ENCODE results near the gene CTSC. TPM values are rescaled to one million over a fixed set of nuclear protein-coding genes. Genes with fewer than 3 reads are reported as not detected.

CTSC gene
- 43.6 and 47.6 TPM in 2 replicates for total RNA-seq (2014; rRNA removed; shearing (Covaris generic))
- 45.4 and 46.0 TPM in 2 replicates for polyA plus RNA-seq (2016; fragmentation: Nextera tagmentation; extraction: Ambion mirVana)

- Histone ChIP-seq H3K4me1 (ENCODE audit: insufficient read depth) (peaks cover 11% of the 10 kb centered on the region), H3K9me2 (ENCODE audit: insufficient read depth) (no peaks in the 10 kb centered on the region), H2AFZ (peak within 1 kb of the TSS; percentile 91), H3K4me3 (peak within 1 kb of the TSS; percentile 94), H4K20me1 (ENCODE audit: insufficient read depth) (no peaks in the 10 kb centered on the region), H3F3A (ENCODE audit: insufficient read depth) (no peaks in the 10 kb centered on the region), H3K9me3 (ENCODE audit: low read depth) (no peaks in the 10 kb centered on the region), H3K4me2 (ENCODE audit: unreplicated experiment) (peak within 1 kb of the TSS; percentile 94), H3K79me2 (ENCODE audit: insufficient read depth) (no peaks in the 10 kb centered on the region), H3K27me3 (replicated peaks; ENCODE audit: insufficient read depth) (no peaks in the 10 kb centered on the region), H3K9ac (peak within 1 kb of the TSS; percentile 80), H3K36me3 (ENCODE audit: low read depth) (0 out of 2 replicates have a peak, but pooled peaks cover 5% of the 10 kb centered on the region), H3K27ac (peak within 1 kb of the TSS; percentile 36)
- DNase-seq: peak; percentile 97
- TF ChIP-seq EZH2phosphoT487 (IDR thresholded peaks at IDR 0.05; ENCODE audit: insufficient read depth, low read depth) (no peak), EZH2 (IDR thresholded peaks at IDR 0.05; ENCODE audit: insufficient read depth, poor library complexity, severe bottlenecking) (no peak)
- WGBS, 2 experiments (ENCODE audit: low coverage in 1 of 2, low lambda C conversion rate in 2 of 2, missing lambda C conversion rate in 2 of 2): 2 to 3% methylated on average over 48 to 51 of the region's 54 CpGs
- in situ Hi-C loops (cut with MboI): no loop called here
Measured at GRCh38 chr11:88337181-88337986, at the start of gene CTSC. TSS of gene CTSC (minus strand) at chr11:88337736. CDS start at chr11:88337672, 64 bp downstream.

DNA sequence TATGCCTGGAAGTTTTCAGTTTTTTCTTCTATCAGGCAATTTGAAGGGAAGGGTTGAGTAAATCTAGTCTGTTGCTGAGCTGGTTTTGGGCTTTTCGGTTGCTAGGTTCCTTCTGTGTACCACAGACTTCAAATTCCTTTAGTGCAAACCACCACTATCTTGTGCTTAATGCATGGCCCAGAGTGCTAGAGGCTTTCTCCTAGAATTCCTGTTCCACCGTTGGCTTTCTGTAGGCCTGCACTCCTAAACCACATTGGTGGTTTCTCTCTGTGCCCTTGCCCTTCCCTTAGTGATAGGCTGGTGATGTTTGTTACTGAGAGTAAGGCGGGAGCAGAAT, 47.1 kb upstream of the CTSC start:
- DNase-seq: peak; percentile 19
- H4K20me1 ChIP-seq (ENCODE audit: insufficient read depth): no peaks in the 10 kb centered on the region

GRCh38 chr11:88384004-88384668, 46.6 kb upstream of the CTSC start:
- Histone ChIP-seq H3K27ac (no peak overlapping the region), H3K9me2 (ENCODE audit: insufficient read depth) (peaks cover 2% of the 10 kb centered on the region; the same call in 1 of the 2 replicates), H3K4me1 (ENCODE audit: insufficient read depth) (peaks cover 6% of the 10 kb centered on the region; the same call in 1 of the 2 replicates), H4K20me1 (ENCODE audit: insufficient read depth) (no peaks in the 10 kb centered on the region), H3K4me2 (ENCODE audit: unreplicated experiment) (no peak overlapping the region), H3K27me3 (replicated peaks; ENCODE audit: insufficient read depth) (no peaks in the 10 kb centered on the region), H3K9me3 (ENCODE audit: low read depth) (no peaks in the 10 kb centered on the region), H3K36me3 (ENCODE audit: low read depth) (no peaks in the 10 kb centered on the region), H3K79me2 (ENCODE audit: insufficient read depth) (no peaks in the 10 kb centered on the region), H3F3A (ENCODE audit: insufficient read depth) (peaks cover 5% of the 10 kb centered on the region; the same call in 1 of the 2 replicates), H2AFZ (no peak overlapping the region), H3K4me3 (no peak overlapping the region), H3K9ac (no peak overlapping the region)
- in situ Hi-C loops (cut with MboI): no loop called here
- TF ChIP-seq EZH2 (IDR thresholded peaks at IDR 0.05; ENCODE audit: insufficient read depth, poor library complexity, severe bottlenecking): no peak
- peak; percentile 61 for DNase-seq
- 75 to 81% methylated on average over 4 of the region's 4 CpGs for WGBS, 2 experiments (ENCODE audit: low coverage in 1 of 2, low lambda C conversion rate in 2 of 2, missing lambda C conversion rate in 2 of 2)

More for the DNA sequence above, 47.1 kb upstream of the CTSC start:
- in situ Hi-C loops (cut with MboI): no loop called here
- no peak overlapping the region for H3K4me3 ChIP-seq
- peaks cover 5% of the 10 kb centered on the region; the same call in 1 of the 2 replicates for H3F3A ChIP-seq (ENCODE audit: insufficient read depth)
- H3K4me1 ChIP-seq (ENCODE audit: insufficient read depth): peaks cover 6% of the 10 kb centered on the region; the same call in 1 of the 2 replicates
- no peak overlapping the region for H3K4me2 ChIP-seq (ENCODE audit: unreplicated experiment)
- H3K79me2 ChIP-seq (ENCODE audit: insufficient read depth): no peaks in the 10 kb centered on the region
- H3K27ac ChIP-seq: no peak overlapping the region
- H3K36me3 ChIP-seq (ENCODE audit: low read depth): no peaks in the 10 kb centered on the region
- H3K27me3 ChIP-seq (replicated peaks; ENCODE audit: insufficient read depth): no peaks in the 10 kb centered on the region
- H3K9me2 ChIP-seq (ENCODE audit: insufficient read depth): peaks cover 2% of the 10 kb centered on the region; the same call in 1 of the 2 replicates
- no peak overlapping the region for H3K9ac ChIP-seq
- 87 to 91% methylated on average over 3 of the region's 3 CpGs for WGBS, 2 experiments (ENCODE audit: low coverage in 1 of 2, low lambda C conversion rate in 2 of 2, missing lambda C conversion rate in 2 of 2)
- TF ChIP-seq EZH2 (IDR thresholded peaks at IDR 0.05; ENCODE audit: insufficient read depth, poor library complexity, severe bottlenecking) (no peak), EZH2phosphoT487 (IDR thresholded peaks at IDR 0.05; ENCODE audit: insufficient read depth, low read depth) (no peak)
- H3K9me3 ChIP-seq (ENCODE audit: low read depth): no peaks in the 10 kb centered on the region
- no peak overlapping the region for H2AFZ ChIP-seq

DNA sequence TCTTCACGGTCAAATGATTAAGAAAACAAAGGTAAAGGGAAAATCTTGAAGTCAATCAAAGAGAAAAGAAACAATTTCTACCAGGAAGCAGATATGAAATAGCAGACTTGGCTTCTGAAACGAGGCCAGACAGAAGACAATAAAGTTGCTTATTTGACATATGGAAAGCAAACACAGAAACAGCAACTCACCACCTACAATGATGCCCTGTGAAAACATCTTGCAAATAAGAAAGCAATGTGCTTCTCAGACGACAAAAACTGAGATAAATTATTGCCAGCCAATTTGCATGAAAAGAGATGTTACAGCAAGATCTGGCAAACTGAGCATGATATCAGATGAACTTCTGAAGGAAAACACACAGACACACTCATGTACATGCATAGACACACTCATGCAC, 45.9 kb upstream of the CTSC start:
- no peak overlapping the region for H3K4me3 ChIP-seq
- H3K79me2 ChIP-seq (ENCODE audit: insufficient read depth): no peaks in the 10 kb centered on the region
- H3K27ac ChIP-seq: no peak overlapping the region
- H3K4me2 ChIP-seq (ENCODE audit: unreplicated experiment): no peak overlapping the region
- DNase-seq: no peak
- peaks cover 5% of the 10 kb centered on the region; the same call in 1 of the 2 replicates for H3F3A ChIP-seq (ENCODE audit: insufficient read depth)
- peaks cover 2% of the 10 kb centered on the region; the same call in 1 of the 2 replicates for H3K9me2 ChIP-seq (ENCODE audit: insufficient read depth)
- H2AFZ ChIP-seq: peak overlapping the region; percentile 26; the same call in 1 of the 2 replicates
- no peak overlapping the region for H3K9ac ChIP-seq
- TF ChIP-seq EZH2 (IDR thresholded peaks at IDR 0.05; ENCODE audit: insufficient read depth, poor library complexity, severe bottlenecking) (no peak), EZH2phosphoT487 (IDR thresholded peaks at IDR 0.05; ENCODE audit: insufficient read depth, low read depth) (no peak)
- WGBS, 2 experiments (ENCODE audit: low coverage in 1 of 2, low lambda C conversion rate in 2 of 2, missing lambda C conversion rate in 2 of 2): 48 to 59% methylated on average over 3 of the region's 3 CpGs
- no peaks in the 10 kb centered on the region for H3K36me3 ChIP-seq (ENCODE audit: low read depth)
- H3K27me3 ChIP-seq (replicated peaks; ENCODE audit: insufficient read depth): no peaks in the 10 kb centered on the region
- H3K4me1 ChIP-seq (ENCODE audit: insufficient read depth): peaks cover 6% of the 10 kb centered on the region; the same call in 1 of the 2 replicates
- H3K9me3 ChIP-seq (ENCODE audit: low read depth): no peaks in the 10 kb centered on the region
- no peaks in the 10 kb centered on the region for H4K20me1 ChIP-seq (ENCODE audit: insufficient read depth)
- in situ Hi-C loops (cut with MboI): no loop called here
